HCT116 (cell line): Measurements from ENCODE around the gene ANXA6.

Source experiments
- EZH2 ChIP-seq: fragments of 200-600 bp; sonication (generic); IDR thresholded peaks from 2 replicates; pipeline ENCODE4 v1.6.1; 2017; ENCODE audit warnings: antibody characterized with exemption, mixed run types
- POLR2A ChIP-seq: IDR thresholded peaks from 2 replicates; pipeline ENCODE4 v1.7.0; 2011; ENCODE audit warnings: borderline replicate concordance; ENCODE audit not compliant: insufficient read depth, insufficient read length; ENCODE audit errors: extremely low read depth
- POLR2AphosphoS5 ChIP-seq: IDR thresholded peaks from 2 replicates; pipeline ENCODE4 v1.6.1; 2011; ENCODE audit warnings: mild to moderate bottlenecking, low read depth, low read length, moderate library complexity
- SP1 ChIP-seq: IDR thresholded peaks from 2 replicates; pipeline ENCODE4 v1.6.1; 2012; ENCODE audit warnings: low read depth
- YY1 ChIP-seq: IDR thresholded peaks from 2 replicates; pipeline ENCODE4 v1.6.1; 2011; ENCODE audit warnings: low read length, low read depth, moderate library complexity, mild to moderate bottlenecking; ENCODE audit not compliant: insufficient replicate concordance; ENCODE audit errors: extremely low read depth
- ZBTB33 ChIP-seq: IDR thresholded peaks from 2 replicates; pipeline ENCODE4 v1.6.1; 2011; ENCODE audit warnings: mild to moderate bottlenecking, low read length, moderate library complexity; ENCODE audit not compliant: insufficient replicate concordance; ENCODE audit errors: extremely low read depth
- ZFX ChIP-seq: fragments of 450-650 bp; IDR thresholded peaks from 2 replicates; pipeline ENCODE4 v1.6.1; 2017
- TF ChIP-seq, protein P1 (sequence below), 3 experiments: fragments of 200-600 bp in 1 of 3; sonication (generic) in 1 of 3; IDR thresholded peaks in 2 of 3; conservative IDR thresholded peaks in 1 of 3; 2 replicates each; pipeline ENCODE4 v1.5.1; 2012 to 2017; ENCODE audit warnings: low read depth in 2 of 3, low read length in 2 of 3, antibody characterized with exemption in 1 of 3, borderline replicate concordance in 1 of 3, control low read depth in 1 of 3, mild to moderate bottlenecking in 1 of 3, mixed read lengths in 1 of 3, mixed run types in 1 of 3, moderate library complexity in 1 of 3; ENCODE audit not compliant: insufficient read depth in 1 of 3
- TF ChIP-seq, protein P2 (sequence below): IDR thresholded peaks from 2 replicates; pipeline ENCODE4 v1.6.1; 2012; ENCODE audit warnings: low read depth
- TF ChIP-seq, protein P3 (sequence below): IDR thresholded peaks from 2 replicates; pipeline ENCODE4 v1.6.1; 2012

DNA sequence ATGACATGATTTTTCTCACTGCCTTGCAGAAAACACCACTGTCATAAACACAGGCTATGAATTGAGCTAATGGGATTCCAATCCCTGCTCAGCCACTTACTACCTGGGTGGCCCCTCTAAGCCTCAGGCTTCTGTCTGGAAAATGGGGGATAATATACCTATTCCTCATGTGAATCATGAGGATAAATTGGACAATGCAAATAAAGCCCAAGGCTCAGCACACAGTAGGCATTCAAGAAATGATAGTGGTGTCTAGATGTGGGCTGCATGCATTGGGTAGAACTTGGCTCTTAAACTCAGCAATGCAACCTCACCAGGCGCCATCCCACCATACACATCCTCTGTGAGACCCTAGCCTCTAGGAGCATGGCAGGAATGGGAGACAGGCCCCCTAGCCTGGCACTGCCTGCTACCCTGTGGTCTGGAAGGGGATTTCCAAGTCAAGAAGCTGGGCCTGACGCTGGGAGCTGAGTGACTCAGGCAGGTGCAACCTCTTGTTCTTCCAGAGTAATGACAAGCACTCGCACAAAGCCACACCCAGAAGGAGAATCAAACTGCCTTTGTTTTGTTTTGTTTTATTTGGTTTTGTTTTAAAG, 74.4 kb downstream of the ANXA6 start:
- TF ChIP-seq, protein P1, sequence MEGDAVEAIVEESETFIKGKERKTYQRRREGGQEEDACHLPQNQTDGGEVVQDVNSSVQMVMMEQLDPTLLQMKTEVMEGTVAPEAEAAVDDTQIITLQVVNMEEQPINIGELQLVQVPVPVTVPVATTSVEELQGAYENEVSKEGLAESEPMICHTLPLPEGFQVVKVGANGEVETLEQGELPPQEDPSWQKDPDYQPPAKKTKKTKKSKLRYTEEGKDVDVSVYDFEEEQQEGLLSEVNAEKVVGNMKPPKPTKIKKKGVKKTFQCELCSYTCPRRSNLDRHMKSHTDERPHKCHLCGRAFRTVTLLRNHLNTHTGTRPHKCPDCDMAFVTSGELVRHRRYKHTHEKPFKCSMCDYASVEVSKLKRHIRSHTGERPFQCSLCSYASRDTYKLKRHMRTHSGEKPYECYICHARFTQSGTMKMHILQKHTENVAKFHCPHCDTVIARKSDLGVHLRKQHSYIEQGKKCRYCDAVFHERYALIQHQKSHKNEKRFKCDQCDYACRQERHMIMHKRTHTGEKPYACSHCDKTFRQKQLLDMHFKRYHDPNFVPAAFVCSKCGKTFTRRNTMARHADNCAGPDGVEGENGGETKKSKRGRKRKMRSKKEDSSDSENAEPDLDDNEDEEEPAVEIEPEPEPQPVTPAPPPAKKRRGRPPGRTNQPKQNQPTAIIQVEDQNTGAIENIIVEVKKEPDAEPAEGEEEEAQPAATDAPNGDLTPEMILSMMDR (IDR thresholded peaks at IDR 0.05 in 2 of 3, conservative IDR thresholded peaks at IDR 0.05 in 1 of 3; ENCODE audit: borderline replicate concordance in 1 of 3, insufficient read depth in 1 of 3, low read depth in 2 of 3, low read length in 2 of 3), result no peak
- TF ChIP-seq, protein P2, sequence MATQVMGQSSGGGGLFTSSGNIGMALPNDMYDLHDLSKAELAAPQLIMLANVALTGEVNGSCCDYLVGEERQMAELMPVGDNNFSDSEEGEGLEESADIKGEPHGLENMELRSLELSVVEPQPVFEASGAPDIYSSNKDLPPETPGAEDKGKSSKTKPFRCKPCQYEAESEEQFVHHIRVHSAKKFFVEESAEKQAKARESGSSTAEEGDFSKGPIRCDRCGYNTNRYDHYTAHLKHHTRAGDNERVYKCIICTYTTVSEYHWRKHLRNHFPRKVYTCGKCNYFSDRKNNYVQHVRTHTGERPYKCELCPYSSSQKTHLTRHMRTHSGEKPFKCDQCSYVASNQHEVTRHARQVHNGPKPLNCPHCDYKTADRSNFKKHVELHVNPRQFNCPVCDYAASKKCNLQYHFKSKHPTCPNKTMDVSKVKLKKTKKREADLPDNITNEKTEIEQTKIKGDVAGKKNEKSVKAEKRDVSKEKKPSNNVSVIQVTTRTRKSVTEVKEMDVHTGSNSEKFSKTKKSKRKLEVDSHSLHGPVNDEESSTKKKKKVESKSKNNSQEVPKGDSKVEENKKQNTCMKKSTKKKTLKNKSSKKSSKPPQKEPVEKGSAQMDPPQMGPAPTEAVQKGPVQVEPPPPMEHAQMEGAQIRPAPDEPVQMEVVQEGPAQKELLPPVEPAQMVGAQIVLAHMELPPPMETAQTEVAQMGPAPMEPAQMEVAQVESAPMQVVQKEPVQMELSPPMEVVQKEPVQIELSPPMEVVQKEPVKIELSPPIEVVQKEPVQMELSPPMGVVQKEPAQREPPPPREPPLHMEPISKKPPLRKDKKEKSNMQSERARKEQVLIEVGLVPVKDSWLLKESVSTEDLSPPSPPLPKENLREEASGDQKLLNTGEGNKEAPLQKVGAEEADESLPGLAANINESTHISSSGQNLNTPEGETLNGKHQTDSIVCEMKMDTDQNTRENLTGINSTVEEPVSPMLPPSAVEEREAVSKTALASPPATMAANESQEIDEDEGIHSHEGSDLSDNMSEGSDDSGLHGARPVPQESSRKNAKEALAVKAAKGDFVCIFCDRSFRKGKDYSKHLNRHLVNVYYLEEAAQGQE, result no peak
- TF ChIP-seq, protein P3, sequence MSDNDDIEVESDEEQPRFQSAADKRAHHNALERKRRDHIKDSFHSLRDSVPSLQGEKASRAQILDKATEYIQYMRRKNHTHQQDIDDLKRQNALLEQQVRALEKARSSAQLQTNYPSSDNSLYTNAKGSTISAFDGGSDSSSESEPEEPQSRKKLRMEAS, result no peak
- TF ChIP-seq YY1, result no peak
- TF ChIP-seq POLR2AphosphoS5, result no peak
- TF ChIP-seq ZFX, result no peak
- TF ChIP-seq POLR2A, result no peak
- no peak for TF ChIP-seq EZH2
- TF ChIP-seq SP1, result no peak
- TF ChIP-seq ZBTB33, result no peak
